Right cardiac atrium (tissue), 5 donors: ENCODE results near the gene ADCY1. TPM values are rescaled to one million over a fixed set of nuclear protein-coding genes. Genes with fewer than 3 reads are reported as not detected.

ENCODE experiments used
- ATAC-seq, 2 donors: fragments of 200-7000 bp; cut with Tn5 transposase; one replicate each; pipeline versions ENCODE4 v1.8.0 to v1.9.1; 2020; ENCODE audit warnings: moderate library complexity in 2 of 2, mild to moderate bottlenecking in 1 of 2
- DNase-seq, 3 donors: peaks; one replicate each; pipeline ENCODE4 v3.0.0-alpha.2; 2020
- H3K27ac ChIP-seq: one replicate; pipeline ENCODE4 v1.5.1; 2013; ENCODE audit warnings: mild to moderate bottlenecking, low read length, control low read depth, moderate library complexity
- H3K27me3 ChIP-seq: one replicate; pipeline ENCODE4 v1.6.1; 2013; ENCODE audit not compliant: control insufficient read depth, insufficient read depth
- H3K4me1 ChIP-seq: one replicate; pipeline ENCODE4 v1.6.1; 2013; ENCODE audit warnings: low read length; ENCODE audit not compliant: control insufficient read depth, insufficient read depth
- H3K4me3 ChIP-seq: one replicate; pipeline ENCODE4 v1.5.1; 2013; ENCODE audit warnings: low read length, control low read depth
- H3K9me3 ChIP-seq: one replicate; pipeline ENCODE4 v1.6.1; 2013; ENCODE audit warnings: low read length; ENCODE audit not compliant: control insufficient read depth
- WGBS: extraction: QIAGEN DNeasy Blood & Tissue Kit; methylation state at CpG from one replicate; pipeline ENCODE4 v1.1.7; 2013; 5-methylcytosine and 5-hydroxymethylcytosine counted together
- intact Hi-C, 4 donors: fragments of 100-400 bp; cut with DNase I; formaldehyde crosslinking; loops; one replicate each; pipeline versions ENCODE4 v1.11.0 to v1.14.0; 2022 to 2023
- polyA plus RNA-seq: library from polyadenylated mRNA; stranded (reverse); fragments of 200-250 nt; gene quantifications from one replicate; pipeline ENCODE4 v1.2.3, GENCODE V29; 2013
- total RNA-seq, 4 donors: library from RNA; stranded (reverse); fragmentation: NEBNext Ultra II Directional; extraction: Animal tissue kit (Norgen Biotek cat#: 25700); gene quantifications; one replicate each; pipeline ENCODE4 v1.2.1, GENCODE V29; 2021
- donor health status: healthy with polysubstance abuse.
- donor health status: DM: no; HTN: yes; CAD: no.
- donor health status: DM: no; HTN: no; CAD: no.
- donor health status: DM: no; HTN: yes; CAD: no; lungs with severe emphysema.
- donor health status: DM: yes; HTN: yes; CAD: no.

The ADCY1 gene
- total and polyA plus RNA-seq, 5 donors: 2.2 to 5.9 (median 4.3) TPM

DNA sequence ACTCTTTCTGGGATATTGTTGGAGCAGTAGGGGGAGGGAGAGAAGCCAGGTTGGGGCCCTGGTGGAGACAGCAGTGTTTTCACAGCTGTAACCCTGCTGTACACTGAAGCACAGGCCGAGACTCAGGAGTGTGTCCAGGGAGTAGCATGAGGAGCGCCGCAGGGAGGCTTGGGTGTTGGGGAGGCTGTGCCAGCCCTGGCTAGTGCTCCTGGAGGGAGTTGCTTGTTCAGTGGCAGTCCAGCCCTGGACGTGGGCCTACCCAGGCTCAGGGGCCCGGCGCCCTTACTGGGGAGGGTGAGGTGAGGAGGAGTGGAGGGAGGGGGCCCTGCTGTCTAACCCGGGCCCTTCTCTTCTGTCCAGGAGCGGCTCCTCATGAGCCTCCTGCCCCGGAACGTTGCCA is 35.9 kb downstream of the ADCY1 start:
- Histone ChIP-seq H3K4me3 (no peak overlapping the region), H3K27ac (no peak overlapping the region), H3K9me3 (no peaks in the 10 kb centered on the region), H3K27me3 (no peaks in the 10 kb centered on the region), H3K4me1 (no peaks in the 10 kb centered on the region)
- 94% methylated on average over 10 of the region's 10 CpGs for WGBS
- ATAC-seq (peak in 1 of 2 donors; percentile 14), DNase-seq (no peak)
- intact Hi-C loops: no loop called here

DNA sequence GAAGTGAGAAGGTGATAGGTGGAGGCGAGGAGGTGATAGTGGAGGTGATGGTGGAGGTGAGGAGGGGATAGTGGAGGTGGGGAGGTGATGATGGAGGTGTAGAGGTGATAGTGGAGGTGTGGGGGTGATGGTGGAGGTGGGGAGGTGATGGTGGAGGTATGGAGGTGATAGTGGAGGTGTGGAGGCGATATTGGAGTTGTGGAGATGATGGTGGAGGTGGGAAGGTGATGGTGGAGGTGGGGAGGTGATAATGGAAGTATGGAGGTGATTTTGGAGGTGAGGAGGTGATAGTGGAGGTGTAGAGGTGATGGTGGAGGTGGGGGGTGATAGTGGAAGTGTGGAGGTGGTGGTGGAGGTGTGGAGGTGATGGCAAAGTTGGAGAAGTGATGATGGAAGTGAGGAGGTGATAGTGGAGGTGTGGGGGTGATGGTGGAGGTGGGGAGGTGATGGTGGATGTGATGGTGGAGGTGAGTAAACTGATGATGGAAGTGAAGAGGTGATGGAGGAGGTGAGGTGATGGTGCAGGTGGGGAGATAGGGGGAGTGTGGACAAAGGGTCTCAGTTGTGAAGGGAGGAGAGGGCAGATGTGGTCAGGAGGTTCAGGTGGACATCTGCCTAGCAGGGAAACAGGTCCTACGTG is 36.6 kb downstream of the ADCY1 start:
- Histone ChIP-seq H3K27me3 (no peaks in the 10 kb centered on the region), H3K4me1 (no peaks in the 10 kb centered on the region), H3K9me3 (no peaks in the 10 kb centered on the region), H3K4me3 (no peak overlapping the region), H3K27ac (no peak overlapping the region)
- intact Hi-C loops: no loop called here
- 83% methylated on average over 3 of the region's 3 CpGs for WGBS
- no peak for DNase-seq
- no peak for ATAC-seq

DNA sequence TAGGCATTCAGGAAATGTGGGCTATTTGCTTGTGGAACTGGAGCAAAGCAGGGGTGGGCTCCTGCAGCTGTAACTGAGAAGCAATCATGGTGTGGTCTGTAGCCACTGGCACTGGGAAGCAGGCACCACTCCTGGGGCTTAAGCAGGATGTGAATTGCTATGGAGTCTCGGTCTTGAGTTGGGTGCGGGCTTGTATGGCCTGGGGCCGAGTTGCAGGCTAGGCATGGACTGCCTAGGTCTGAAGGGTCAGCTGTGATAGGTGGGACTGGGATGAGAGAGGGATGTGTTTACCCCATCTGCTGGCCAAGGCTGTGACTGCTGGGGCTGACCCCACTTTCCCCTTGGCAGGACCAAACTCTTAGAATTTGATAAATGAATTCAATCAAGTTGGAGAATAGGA is 43.0 kb downstream of the ADCY1 start:
- intact Hi-C loops: no loop called here

DNA sequence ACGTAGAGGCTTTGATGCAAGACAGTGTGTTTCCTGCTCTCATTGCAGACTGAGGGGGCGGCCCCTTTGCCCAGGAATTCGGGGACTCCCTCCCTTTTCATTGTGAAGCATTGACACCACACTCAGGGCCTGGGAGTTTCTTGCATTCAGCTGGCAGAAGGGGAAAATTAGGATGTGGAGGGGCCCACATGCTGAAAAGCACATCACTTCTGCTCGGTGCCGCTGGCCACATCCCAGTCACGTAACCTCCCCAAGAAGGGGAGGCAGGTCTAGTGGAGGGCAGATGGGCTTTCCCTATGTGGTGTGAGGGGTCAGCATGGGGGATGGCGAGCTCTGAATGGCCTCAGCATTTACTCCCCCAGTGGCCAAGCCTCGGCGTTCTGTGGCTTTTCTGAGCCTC is 47.9 kb downstream of the ADCY1 start:
- H3K27ac ChIP-seq: no peak overlapping the region
- H3K27me3 ChIP-seq: no peaks in the 10 kb centered on the region
- intact Hi-C loops: no loop called here
- H3K9me3 ChIP-seq: peaks cover 4% of the 10 kb centered on the region
- no peak for ATAC-seq
- no peaks in the 10 kb centered on the region for H3K4me1 ChIP-seq
- DNase-seq: no peak
- no peak overlapping the region for H3K4me3 ChIP-seq
- WGBS: 79% methylated on average over 9 of the region's 9 CpGs

More for the DNA sequence above, 43.0 kb downstream of the ADCY1 start:
- Histone ChIP-seq H3K4me3 (no peak overlapping the region), H3K4me1 (no peaks in the 10 kb centered on the region), H3K27ac (no peak overlapping the region), H3K9me3 (peaks cover 4% of the 10 kb centered on the region), H3K27me3 (no peaks in the 10 kb centered on the region)
- no peak for DNase-seq
- 83% methylated on average over 3 of the region's 3 CpGs for WGBS
- ATAC-seq: no peak

DNA sequence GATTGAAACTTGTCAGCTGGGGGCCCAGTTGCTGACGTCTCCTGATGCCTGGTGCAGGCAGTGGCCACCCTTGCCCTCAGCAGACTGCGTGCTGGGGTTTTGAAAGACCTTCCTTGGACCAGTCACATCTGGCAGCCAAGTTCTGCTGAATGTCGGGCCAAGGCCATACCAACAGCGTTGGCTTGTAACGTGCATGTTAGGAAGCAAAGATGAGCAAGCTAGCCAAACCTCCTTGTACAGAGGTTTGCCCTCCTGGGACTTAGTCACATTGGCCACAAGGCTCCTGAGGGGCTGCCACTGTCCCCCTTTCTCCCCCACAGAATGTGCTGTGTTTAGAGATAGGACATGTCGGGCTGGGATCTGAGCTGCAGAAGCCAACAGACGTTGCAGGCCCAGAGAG is 49.0 kb downstream of the ADCY1 start:
- Histone ChIP-seq H3K4me1 (no peaks in the 10 kb centered on the region), H3K27ac (no peak overlapping the region), H3K4me3 (no peak overlapping the region), H3K27me3 (no peaks in the 10 kb centered on the region), H3K9me3 (peaks cover 2% of the 10 kb centered on the region)
- 88% methylated on average over 7 of the region's 7 CpGs for WGBS
- ATAC-seq (no peak), DNase-seq (no peak)
- intact Hi-C loops: no loop called here

DNA sequence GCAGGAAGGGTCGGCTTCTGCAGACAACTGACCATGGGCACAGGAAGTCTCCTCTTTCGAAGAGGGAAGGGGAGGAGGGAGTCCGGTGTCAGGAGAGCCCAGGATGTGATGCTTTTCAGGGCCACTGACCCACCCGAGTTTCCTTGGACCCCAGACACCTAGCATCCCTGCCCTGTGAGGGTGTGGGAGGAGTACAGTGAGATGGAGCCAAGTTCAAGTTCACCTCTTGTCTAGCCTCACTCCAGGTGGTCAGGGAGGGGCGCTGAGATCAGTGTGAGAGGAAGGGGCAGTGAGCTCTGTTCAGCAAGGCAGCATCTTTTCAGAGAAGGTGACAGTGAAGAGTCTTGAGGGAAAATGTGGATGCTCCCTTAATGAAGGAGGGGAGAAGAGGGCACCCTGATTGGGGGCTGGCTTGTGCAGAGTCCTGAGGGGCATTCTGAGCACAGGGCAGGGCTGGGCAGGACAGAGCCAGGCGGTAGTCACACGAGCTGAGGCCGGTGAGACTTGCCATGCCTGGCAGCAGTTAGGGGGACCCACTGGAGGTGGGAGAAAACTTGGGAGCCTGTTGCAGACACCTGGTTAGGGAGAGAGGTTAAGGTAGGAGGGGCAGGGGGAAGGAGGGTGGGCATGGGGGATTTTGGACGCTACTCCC is 49.7 kb downstream of the ADCY1 start:
- H3K27ac ChIP-seq: no peak overlapping the region
- ATAC-seq (no peak), DNase-seq (no peak)
- no peaks in the 10 kb centered on the region for H3K4me1 ChIP-seq
- no peak overlapping the region for H3K4me3 ChIP-seq
- intact Hi-C loops: no loop called here
- no peaks in the 10 kb centered on the region for H3K27me3 ChIP-seq
- WGBS: 71% methylated on average over 9 of the region's 9 CpGs
- H3K9me3 ChIP-seq: peaks cover 2% of the 10 kb centered on the region

DNA sequence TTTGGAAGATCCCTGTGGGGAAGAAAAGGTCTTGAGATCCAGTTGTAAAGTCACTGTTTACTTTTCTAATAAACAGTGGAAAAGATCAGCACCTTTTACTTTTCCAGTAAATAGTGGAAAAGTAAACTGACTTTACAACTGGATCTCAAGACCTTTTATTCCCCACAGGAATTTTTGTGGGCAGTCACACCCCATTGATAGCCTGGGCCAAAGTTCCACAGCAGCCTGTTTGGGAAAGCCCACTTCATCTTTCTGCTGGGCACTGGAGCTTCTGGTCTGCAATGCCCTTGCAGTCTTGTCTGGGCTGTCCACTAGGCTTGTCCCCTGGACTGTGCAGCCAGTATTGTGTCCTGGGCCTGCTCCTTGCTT is 50.2 kb downstream of the ADCY1 start:
- no peaks in the 10 kb centered on the region for H3K4me1 ChIP-seq
- H3K4me3 ChIP-seq: no peak overlapping the region
- peaks cover 2% of the 10 kb centered on the region for H3K9me3 ChIP-seq
- DNase-seq (no peak), ATAC-seq (no peak)
- H3K27me3 ChIP-seq: no peaks in the 10 kb centered on the region
- H3K27ac ChIP-seq: no peak overlapping the region
- intact Hi-C loops: no loop called here

DNA sequence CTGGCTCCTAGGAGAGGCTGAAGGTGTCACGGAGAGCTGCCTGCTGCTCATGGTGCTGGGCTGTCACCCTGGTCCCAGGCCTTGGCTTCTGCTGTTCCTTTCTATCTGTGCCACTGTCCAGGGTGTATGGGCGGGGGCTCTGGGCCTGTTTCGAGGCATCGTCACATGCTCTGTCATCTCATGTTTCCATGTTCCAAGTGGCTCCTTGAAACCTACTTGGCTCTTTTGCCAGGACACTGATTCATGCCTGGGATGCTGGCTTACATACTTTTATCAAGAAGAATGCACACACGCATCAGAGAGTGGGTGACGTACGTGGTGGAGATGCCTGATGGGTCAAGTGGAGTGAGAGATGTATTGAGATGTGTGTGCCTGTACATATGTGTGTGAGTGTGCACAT is 50.9 kb downstream of the ADCY1 start:
- no peaks in the 10 kb centered on the region for H3K27me3 ChIP-seq
- no peak overlapping the region for H3K27ac ChIP-seq
- no peak for DNase-seq
- peaks cover 2% of the 10 kb centered on the region for H3K9me3 ChIP-seq
- H3K4me1 ChIP-seq: no peaks in the 10 kb centered on the region
- intact Hi-C loops: no loop called here
- ATAC-seq: no peak
- H3K4me3 ChIP-seq: no peak overlapping the region
- 73% methylated on average over 7 of the region's 7 CpGs for WGBS

DNA sequence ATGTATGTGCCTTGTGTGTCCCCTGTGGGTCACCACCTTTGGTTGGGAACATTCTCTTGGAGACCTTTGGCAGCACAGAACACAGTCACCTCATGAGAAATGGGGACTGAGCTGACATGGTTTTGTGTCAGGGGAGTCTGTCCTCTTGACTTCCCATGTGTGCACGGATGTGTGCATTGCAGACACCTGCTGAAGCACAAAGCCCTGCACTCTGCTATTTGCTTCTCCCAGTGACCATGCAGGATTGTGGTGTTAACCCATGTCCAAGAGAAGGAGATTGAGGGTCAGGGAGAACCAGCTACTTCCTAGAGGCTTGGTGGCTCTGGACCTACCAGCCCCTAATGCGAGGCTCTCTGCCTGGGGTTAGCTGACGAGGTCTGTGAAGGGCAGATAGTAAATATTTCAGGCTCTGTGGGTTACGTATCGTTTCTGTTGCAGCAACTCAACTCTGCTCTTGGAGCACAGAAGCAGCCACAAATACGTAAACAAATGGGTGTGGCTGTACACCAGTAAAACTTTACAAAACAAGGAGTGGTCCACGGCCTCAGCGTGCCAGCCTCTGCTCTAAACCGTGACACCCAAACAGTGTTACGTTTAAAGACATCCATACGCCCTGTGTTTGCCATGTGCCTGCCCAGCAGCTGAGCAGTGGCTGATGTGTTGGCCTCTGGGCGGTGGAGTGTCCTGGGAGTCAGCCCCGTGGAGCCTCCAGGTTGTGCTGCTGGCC is 51.7 kb downstream of the ADCY1 start:
- H3K27ac ChIP-seq: no peak overlapping the region

DNA sequence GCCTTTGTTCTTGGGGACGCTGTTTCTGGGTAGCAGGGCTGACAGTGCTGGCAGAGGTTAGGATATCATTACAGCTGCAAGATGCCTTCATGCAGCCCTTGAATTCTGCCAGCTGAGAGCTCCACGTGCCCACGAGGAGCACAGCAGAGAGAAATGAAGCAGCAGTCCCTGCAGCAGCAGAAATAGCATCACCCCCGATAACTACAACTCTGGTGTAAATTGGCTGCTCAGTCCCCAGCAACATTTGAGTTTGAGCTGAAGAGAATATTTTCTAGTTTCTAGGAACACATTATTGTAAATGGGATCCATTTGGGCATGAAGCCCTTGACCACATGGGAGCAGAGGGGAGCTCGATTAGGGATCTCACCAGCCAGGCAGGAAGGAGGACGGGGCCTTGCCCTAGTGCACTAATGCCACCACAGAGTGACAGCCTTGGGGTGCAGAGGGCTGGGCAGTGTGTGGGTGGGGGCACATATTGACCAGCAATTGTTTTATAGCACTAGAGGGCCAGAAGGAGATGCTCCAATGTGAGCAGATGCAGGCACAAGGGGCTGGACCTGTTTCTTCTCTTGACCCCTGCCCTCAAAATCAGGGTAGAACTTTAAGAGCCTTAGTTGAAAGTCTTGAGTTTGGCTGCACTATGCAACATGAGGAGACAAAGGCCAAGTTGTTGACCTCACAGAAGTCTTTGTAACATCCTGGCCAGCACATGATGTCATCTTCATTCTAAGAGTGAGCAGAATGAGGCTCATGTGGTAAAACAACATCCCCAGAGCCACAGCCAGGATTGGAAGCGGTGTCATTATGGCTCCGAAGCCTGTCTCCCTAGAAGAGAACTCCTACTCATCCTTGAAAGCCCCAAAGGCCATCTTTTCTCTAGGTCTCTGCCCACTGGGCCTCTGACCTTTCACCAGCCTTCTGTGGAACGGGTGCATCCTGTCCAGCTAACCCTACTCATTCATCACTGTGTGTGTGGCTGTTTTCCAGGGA is 52.6 kb downstream of the ADCY1 start:
- Histone ChIP-seq H3K9me3 (no peaks in the 10 kb centered on the region), H3K4me3 (no peak overlapping the region), H3K4me1 (no peaks in the 10 kb centered on the region), H3K27ac (no peak overlapping the region), H3K27me3 (no peaks in the 10 kb centered on the region)
- 81% methylated on average over 9 of the region's 9 CpGs for WGBS
- ATAC-seq: no peak
- intact Hi-C loops: no loop called here
- DNase-seq: no peak

More for the DNA sequence above, 51.7 kb downstream of the ADCY1 start:
- Histone ChIP-seq H3K4me3 (no peak overlapping the region), H3K9me3 (no peaks in the 10 kb centered on the region), H3K27me3 (no peaks in the 10 kb centered on the region), H3K4me1 (no peaks in the 10 kb centered on the region)
- intact Hi-C loops: no loop called here
- no peak for ATAC-seq
- no peak for DNase-seq
- WGBS: 89% methylated on average over 13 of the region's 13 CpGs
